Esophagus squamous epithelium (tissue), 5 donors: Measurements from ENCODE around the gene FBXO8. TPM values are rescaled to one million over a fixed set of nuclear protein-coding genes. Genes with fewer than 3 reads are reported as not detected.

Experiments
- DNase-seq: peaks from one replicate; lab custom pipeline; 2025; lab: John Stamatoyannopoulos, UW
- H3K27ac ChIP-seq, 4 donors: fragments of 200-600 bp; sonication (generic); one replicate each; pipeline ENCODE4 v1.5.1; 2016 to 2019; ENCODE audit warnings: mild to moderate bottlenecking in 1 of 4
- H3K27me3 ChIP-seq, 4 donors: fragments of 200-600 bp; sonication (generic); 1 replicate in 3 of 4; 2 replicates in 1 of 4; pipeline versions ENCODE4 v1.5.1 to v1.6.0; 2017 to 2021; ENCODE audit warnings: antibody characterized with exemption in 1 of 4
- H3K36me3 ChIP-seq, 3 donors: fragments of 200-600 bp; sonication (generic); one replicate each; pipeline ENCODE4 v1.5.1; 2016 to 2019
- H3K4me1 ChIP-seq, 3 donors: fragments of 200-600 bp; sonication (generic); one replicate each; pipeline ENCODE4 v1.5.1; 2017 to 2019
- H3K4me3 ChIP-seq, 4 donors: fragments of 200-600 bp; sonication (generic); 1 replicate in 3 of 4; 2 replicates in 1 of 4; pipeline ENCODE4 v1.5.1; 2016 to 2019; ENCODE audit warnings: mild to moderate bottlenecking in 2 of 4, moderate library complexity in 1 of 4
- H3K9me3 ChIP-seq, 3 donors: fragments of 200-600 bp; sonication (generic); one replicate each; pipeline ENCODE4 v1.5.1; 2016 to 2019
- CTCF ChIP-seq, 6 experiments: fragments of 450-650 bp in 4 of 6; fragments of 200-600 bp in 2 of 6; sonication (generic) in 2 of 6; IDR thresholded peaks; one replicate each; pipeline ENCODE4 v1.5.1; 2016 to 2019; ENCODE audit warnings: antibody characterized with exemption in 6 of 6, mild to moderate bottlenecking in 4 of 6, moderate library complexity in 4 of 6
- POLR2A ChIP-seq, 4 donors: fragments of 450-650 bp; IDR thresholded peaks; one replicate each; pipeline ENCODE4 v1.6.1; 2017; ENCODE audit warnings: antibody characterized with exemption in 4 of 4, mild to moderate bottlenecking in 4 of 4, moderate library complexity in 3 of 4
- WGBS, 2 donors: methylation state at CpG; one replicate each; pipeline ENCODE4 v1.1.5; 2018; 5-methylcytosine and 5-hydroxymethylcytosine counted together
- intact Hi-C: fragments of 100-400 bp; cut with DNase I; formaldehyde crosslinking; loops from one replicate; pipeline ENCODE4 v1.15.0; 2022
- total RNA-seq, 4 donors: library from RNA; depleted of rRNA; stranded (reverse); fragments of >200 nt; gene quantifications; one replicate each; pipeline ENCODE4 v1.1.0, GENCODE V29; 2016
- donor health status: DM: yes; HTN: yes; CAD: no.

The FBXO8 gene
- total RNA-seq, 4 donors from 2014 or later, result 19.1 to 38.0 (median 26.4) TPM

- no peak for DNase-seq
- no peak for TF ChIP-seq CTCF (IDR thresholded peaks at IDR 0.05)
- Histone ChIP-seq H3K9me3 (no peaks in the 10 kb centered on the region), H3K27ac (no peak overlapping the region), H3K4me1 (peaks cover 0 to 3% (median 0%) of the 10 kb centered on the region in 3 donors), H3K4me3 (no peak overlapping the region), H3K27me3 (no peaks in the 10 kb centered on the region), H3K36me3 (peaks cover 0 to 50% (median 0%) of the 10 kb centered on the region in 3 donors)
- intact Hi-C loops, result no loop called here
These were observed 23.9 kb downstream of the FBXO8 start for GRCh38 chr4:174259580-174259979.

- no peak for DNase-seq
- TF ChIP-seq CTCF (IDR thresholded peaks at IDR 0.05), result no peak
- no peak for TF ChIP-seq POLR2A (IDR thresholded peaks at IDR 0.05)
- H3K36me3 ChIP-seq, result peaks cover 0 to 47% (median 0%) of the 10 kb centered on the region in 3 donors
- H3K4me3 ChIP-seq, result no peak overlapping the region
- no peaks in the 10 kb centered on the region for H3K9me3 ChIP-seq
- H3K27ac ChIP-seq, result no peak overlapping the region
- H3K4me1 ChIP-seq, result no peaks in the 10 kb centered on the region
- H3K27me3 ChIP-seq, result no peaks in the 10 kb centered on the region
- intact Hi-C loops, result no loop called here
- WGBS, 2 donors, result 69 to 88% methylated on average over 1 of the region's 1 CpG
These were observed 27.2 kb downstream of the FBXO8 start for GRCh38 chr4:174256277-174256713.

GRCh38 chr4:174255786-174256185 lies 27.7 kb downstream of the FBXO8 start:
- H3K27me3 ChIP-seq, result no peaks in the 10 kb centered on the region
- no peak overlapping the region for H3K27ac ChIP-seq
- H3K9me3 ChIP-seq, result no peaks in the 10 kb centered on the region
- H3K4me3 ChIP-seq, result no peak overlapping the region
- intact Hi-C loops, result no loop called here
- TF ChIP-seq CTCF (IDR thresholded peaks at IDR 0.05) (no peak), POLR2A (IDR thresholded peaks at IDR 0.05) (no peak)
- DNase-seq, result no peak
- WGBS, 2 donors, result 85% methylated on average over 5 of the region's 5 CpGs
- peaks cover 0 to 47% (median 0%) of the 10 kb centered on the region in 3 donors for H3K36me3 ChIP-seq
- no peaks in the 10 kb centered on the region for H3K4me1 ChIP-seq

GRCh38 chr4:174255374-174255773 lies 28.1 kb downstream of the FBXO8 start:
- H3K27ac ChIP-seq, result no peak overlapping the region
- H3K4me3 ChIP-seq, result no peak overlapping the region
- no peaks in the 10 kb centered on the region for H3K27me3 ChIP-seq
- no peaks in the 10 kb centered on the region for H3K9me3 ChIP-seq
- DNase-seq, result no peak
- 95 to 100% methylated on average over 1 of the region's 1 CpG for WGBS, 2 donors
- no peaks in the 10 kb centered on the region for H3K4me1 ChIP-seq
- intact Hi-C loops, result no loop called here
- TF ChIP-seq POLR2A (IDR thresholded peaks at IDR 0.05), result no peak
- no peak for TF ChIP-seq CTCF (IDR thresholded peaks at IDR 0.05)
- H3K36me3 ChIP-seq, result peaks cover 0 to 47% (median 0%) of the 10 kb centered on the region in 3 donors

- Histone ChIP-seq H3K9me3 (no peaks in the 10 kb centered on the region), H3K4me3 (no peak overlapping the region), H3K27ac (no peak overlapping the region), H3K36me3 (peaks cover 0 to 46% (median 0%) of the 10 kb centered on the region in 3 donors), H3K4me1 (no peaks in the 10 kb centered on the region), H3K27me3 (no peaks in the 10 kb centered on the region)
- no peak for TF ChIP-seq CTCF (IDR thresholded peaks at IDR 0.05)
- TF ChIP-seq POLR2A (IDR thresholded peaks at IDR 0.05), result no peak
- DNase-seq, result no peak
- intact Hi-C loops, result no loop called here
- 86 to 90% methylated on average over 1 of the region's 1 CpG for WGBS, 2 donors
These were observed 28.9 kb downstream of the FBXO8 start for GRCh38 chr4:174254613-174255012.
